Uterus (tissue), 4 donors: ENCODE results near the gene GNB1. TPM values are rescaled to one million over a fixed set of nuclear protein-coding genes. Genes with fewer than 3 reads are reported as not detected.
A peak's percentile ranks its signal among the peaks of the same experiment; 100 is the strongest.

Experiments used
- DNase-seq, 2 donors: peaks; one replicate each; pipeline ENCODE4 v3.0.0-alpha.2; 2019 to 2020
- H3K27ac ChIP-seq, 2 donors: fragments of 200-600 bp; sonication (generic); 1 replicate in 1 of 2; 2 replicates in 1 of 2; pipeline ENCODE4 v1.5.1; 2016 to 2018
- H3K27me3 ChIP-seq, 2 donors: fragments of 200-600 bp; sonication (generic); one replicate each; pipeline ENCODE4 v1.5.1; 2018 to 2019; ENCODE audit warnings: control low read depth in 1 of 2
- H3K36me3 ChIP-seq, 2 donors: fragments of 200-600 bp; sonication (generic); one replicate each; pipeline ENCODE4 v1.5.1; 2019; ENCODE audit warnings: control low read depth in 1 of 2
- H3K4me1 ChIP-seq, 2 donors: fragments of 200-600 bp; sonication (generic); one replicate each; pipeline ENCODE4 v1.5.1; 2018 to 2019; ENCODE audit warnings: control low read depth in 1 of 2
- H3K4me3 ChIP-seq, 2 donors: fragments of 200-600 bp; sonication (generic); 1 replicate in 1 of 2; 2 replicates in 1 of 2; pipeline ENCODE4 v1.5.1; 2018 to 2019; ENCODE audit warnings: mild to moderate bottlenecking in 1 of 2
- H3K9me3 ChIP-seq, 2 donors: fragments of 200-600 bp; sonication (generic); one replicate each; pipeline ENCODE4 v1.5.1; 2019; ENCODE audit warnings: control low read depth in 1 of 2
- POLR2A ChIP-seq, 2 donors: fragments of 450-650 bp; IDR thresholded peaks; one replicate each; pipeline ENCODE4 v1.6.1; 2016; ENCODE audit warnings: antibody characterized with exemption in 2 of 2, mild to moderate bottlenecking in 1 of 2, moderate library complexity in 1 of 2
- intact Hi-C: fragments of 100-400 bp; cut with DNase I; formaldehyde crosslinking; loops from one replicate; pipeline ENCODE4 v1.15.1; 2023; ENCODE audit warnings: low total_unique reads
- total RNA-seq, 4 donors: library from RNA; depleted of rRNA in 3 of 4; stranded (reverse); fragments of >200 nt in 3 of 4; gene quantifications; one replicate each; pipeline versions ENCODE4 v1.1.0 to v1.2.4, GENCODE V29; 2014 to 2023
- TF ChIP-seq, protein P1 (sequence below), 4 experiments: fragments of 200-600 bp in 2 of 4; fragments of 450-650 bp in 2 of 4; sonication (generic) in 2 of 4; IDR thresholded peaks; one replicate each; pipeline ENCODE4 v1.5.1; 2016 to 2019; ENCODE audit warnings: antibody characterized with exemption in 4 of 4, mild to moderate bottlenecking in 2 of 4, moderate library complexity in 1 of 4
- donor health status: DM: yes; HTN: yes; CAD: no.

Gene GNB1
- total RNA-seq, 4 donors from 2014 or later, result 50.2 to 320 (median 104) TPM

DNA sequence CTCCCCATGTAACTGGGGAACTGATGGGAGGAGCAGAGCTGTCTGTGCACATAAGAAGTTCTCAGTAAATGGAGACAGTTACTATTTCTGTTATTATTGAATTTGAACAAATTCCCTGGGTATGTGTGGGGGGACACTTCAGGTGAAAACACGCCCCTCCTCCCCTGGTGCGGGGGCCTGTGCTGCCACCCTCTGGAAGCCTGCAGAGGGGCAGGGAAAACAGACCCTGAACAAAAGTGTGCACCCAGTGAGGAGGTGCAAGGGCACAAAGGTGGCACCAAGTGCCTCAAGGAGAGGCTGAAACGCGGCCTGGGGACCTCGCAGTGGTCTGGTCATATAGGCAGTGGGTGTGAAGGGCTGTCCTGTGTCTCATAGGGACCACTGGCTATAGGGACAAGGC, 94.4 kb downstream of the GNB1 start:
- no peak for DNase-seq
- Histone ChIP-seq H3K36me3 (no peaks in the 10 kb centered on the region), H3K4me3 (no peak overlapping the region), H3K27me3 (no peaks in the 10 kb centered on the region), H3K4me1 (no peaks in the 10 kb centered on the region), H3K9me3 (no peaks in the 10 kb centered on the region), H3K27ac (no peak overlapping the region)
- TF ChIP-seq, protein P1, sequence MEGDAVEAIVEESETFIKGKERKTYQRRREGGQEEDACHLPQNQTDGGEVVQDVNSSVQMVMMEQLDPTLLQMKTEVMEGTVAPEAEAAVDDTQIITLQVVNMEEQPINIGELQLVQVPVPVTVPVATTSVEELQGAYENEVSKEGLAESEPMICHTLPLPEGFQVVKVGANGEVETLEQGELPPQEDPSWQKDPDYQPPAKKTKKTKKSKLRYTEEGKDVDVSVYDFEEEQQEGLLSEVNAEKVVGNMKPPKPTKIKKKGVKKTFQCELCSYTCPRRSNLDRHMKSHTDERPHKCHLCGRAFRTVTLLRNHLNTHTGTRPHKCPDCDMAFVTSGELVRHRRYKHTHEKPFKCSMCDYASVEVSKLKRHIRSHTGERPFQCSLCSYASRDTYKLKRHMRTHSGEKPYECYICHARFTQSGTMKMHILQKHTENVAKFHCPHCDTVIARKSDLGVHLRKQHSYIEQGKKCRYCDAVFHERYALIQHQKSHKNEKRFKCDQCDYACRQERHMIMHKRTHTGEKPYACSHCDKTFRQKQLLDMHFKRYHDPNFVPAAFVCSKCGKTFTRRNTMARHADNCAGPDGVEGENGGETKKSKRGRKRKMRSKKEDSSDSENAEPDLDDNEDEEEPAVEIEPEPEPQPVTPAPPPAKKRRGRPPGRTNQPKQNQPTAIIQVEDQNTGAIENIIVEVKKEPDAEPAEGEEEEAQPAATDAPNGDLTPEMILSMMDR (IDR thresholded peaks at IDR 0.05), result peak in 1 of 4 experiments; percentile 13
- no peak for TF ChIP-seq POLR2A (IDR thresholded peaks at IDR 0.05)
- intact Hi-C loops, result no loop called here

- Histone ChIP-seq H3K27ac (no peak overlapping the region), H3K4me1 (no peaks in the 10 kb centered on the region), H3K9me3 (no peaks in the 10 kb centered on the region), H3K36me3 (no peaks in the 10 kb centered on the region), H3K27me3 (no peaks in the 10 kb centered on the region), H3K4me3 (no peak overlapping the region)
- intact Hi-C loops, result no loop called here
- TF ChIP-seq POLR2A (IDR thresholded peaks at IDR 0.05), result no peak
- TF ChIP-seq, protein P1 (IDR thresholded peaks at IDR 0.05), result no peak
- DNase-seq, result no peak
These were observed 95.9 kb downstream of the GNB1 start for GRCh38 chr1:1794999-1795398.

GRCh38 chr1:1793481-1794244, 97.2 kb downstream of the GNB1 start:
- intact Hi-C loops, result no loop called here
- no peaks in the 10 kb centered on the region for H3K36me3 ChIP-seq
- DNase-seq, result no peak
- no peak overlapping the region for H3K27ac ChIP-seq
- no peaks in the 10 kb centered on the region for H3K9me3 ChIP-seq
- no peak overlapping the region for H3K4me3 ChIP-seq
- no peak for TF ChIP-seq POLR2A (IDR thresholded peaks at IDR 0.05)
- TF ChIP-seq, protein P1 (IDR thresholded peaks at IDR 0.05), result no peak
- H3K4me1 ChIP-seq, result no peaks in the 10 kb centered on the region
- no peaks in the 10 kb centered on the region for H3K27me3 ChIP-seq

- intact Hi-C loops, result no loop called here
These were observed 102.0 kb downstream of the GNB1 start for GRCh38 chr1:1788646-1789431.

More at GRCh38 chr1:1788646-1789431, 102.0 kb downstream of the GNB1 start:
- Histone ChIP-seq H3K27ac (no peak overlapping the region), H3K36me3 (no peaks in the 10 kb centered on the region), H3K4me1 (no peaks in the 10 kb centered on the region), H3K9me3 (no peaks in the 10 kb centered on the region), H3K4me3 (no peak overlapping the region), H3K27me3 (no peaks in the 10 kb centered on the region)
- TF ChIP-seq, protein P1 (IDR thresholded peaks at IDR 0.05), result no peak
- TF ChIP-seq POLR2A (IDR thresholded peaks at IDR 0.05), result no peak
- no peak for DNase-seq
